ENCODE data around the gene RNF213.

RNF213 gene

DNA sequence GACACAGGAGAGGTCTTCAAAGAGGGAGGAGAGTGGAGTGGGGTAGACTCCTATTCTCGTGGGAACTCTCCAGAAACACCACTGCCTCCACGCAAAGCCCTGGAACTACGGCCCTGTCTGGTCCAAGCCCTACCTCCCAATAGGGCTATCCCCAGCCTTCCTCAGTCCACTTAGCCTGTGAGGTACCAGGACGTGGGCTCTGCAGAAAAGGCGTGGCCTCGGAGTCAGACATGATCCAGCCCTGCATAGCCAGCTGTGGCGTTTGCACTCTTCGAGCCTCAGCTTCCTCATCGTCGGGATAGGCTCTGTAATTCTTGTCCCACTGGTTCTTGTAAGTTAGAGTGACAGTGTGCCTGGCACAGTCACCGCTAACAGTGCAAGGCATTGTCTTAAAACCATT, 168.1 kb downstream of the RNF213 start:
- DNase-seq = no peak
- H3K27me3 Mint-ChIP-seq = peaks cover 3% of the 10 kb centered on the region
- no peaks in the 10 kb centered on the region for H3K9me3 Mint-ChIP-seq
- no peaks in the 10 kb centered on the region for H3K36me3 Mint-ChIP-seq (ENCODE audit: low read depth)
- H3K4me3 Mint-ChIP-seq = no peak overlapping the region
- H3K27ac Mint-ChIP-seq = no peak overlapping the region
- H3K4me1 Mint-ChIP-seq = peaks cover 14% of the 10 kb centered on the region
- ATAC-seq = no peak

DNA sequence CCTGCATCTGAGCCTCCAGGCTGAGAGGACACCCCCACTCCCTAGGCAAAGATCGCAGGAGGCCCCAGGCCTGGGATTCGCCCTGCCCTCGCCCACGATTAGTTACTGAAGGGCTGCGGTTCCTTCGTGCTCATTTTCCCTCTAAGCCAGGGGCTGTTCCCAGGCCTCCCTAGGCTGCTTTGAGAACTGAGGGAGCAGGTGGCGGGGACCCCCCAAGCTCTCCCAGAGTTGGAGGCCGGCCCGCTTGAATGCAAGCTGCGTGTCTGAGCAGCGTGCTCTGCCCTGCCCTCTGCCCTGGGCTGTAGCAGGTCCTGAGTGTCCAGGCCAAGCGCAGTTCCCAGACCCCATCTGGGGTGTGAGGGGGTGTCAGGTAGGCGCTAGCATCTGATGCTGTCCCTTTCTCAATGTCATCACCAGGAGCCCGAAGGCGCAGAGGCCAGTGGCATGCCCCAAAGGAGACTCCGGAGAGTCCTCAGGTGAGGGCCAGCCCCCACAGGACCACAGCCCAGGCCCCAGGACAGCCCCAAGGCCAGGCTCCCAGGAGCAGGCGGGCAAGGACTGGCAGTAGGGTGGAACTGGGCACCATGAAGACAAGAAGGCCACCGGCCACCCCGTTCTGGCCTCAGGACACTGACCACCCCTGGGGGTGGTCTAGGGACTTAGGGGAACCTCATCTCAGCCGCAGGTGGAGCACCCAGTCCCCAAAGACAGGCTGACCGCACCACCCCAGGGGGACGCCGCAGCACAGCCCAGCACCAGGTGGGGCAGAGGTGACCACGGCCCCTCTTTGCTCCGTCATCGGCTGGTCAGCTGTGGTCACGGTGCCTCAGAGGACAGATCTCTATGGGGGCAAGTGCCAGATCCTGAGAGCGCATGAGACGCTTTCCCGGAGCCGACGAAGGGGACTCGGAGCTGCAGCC, 169.0 kb downstream of the RNF213 start:
- Mint-ChIP-seq H3K9me3 (no peaks in the 10 kb centered on the region), H3K36me3 (ENCODE audit: low read depth) (no peaks in the 10 kb centered on the region), H3K27ac (no peak overlapping the region), H3K4me1 (peaks cover 10% of the 10 kb centered on the region), H3K4me3 (no peak overlapping the region), H3K27me3 (peaks cover 3% of the 10 kb centered on the region)
- DNase-seq (no peak), ATAC-seq (no peak)

DNA sequence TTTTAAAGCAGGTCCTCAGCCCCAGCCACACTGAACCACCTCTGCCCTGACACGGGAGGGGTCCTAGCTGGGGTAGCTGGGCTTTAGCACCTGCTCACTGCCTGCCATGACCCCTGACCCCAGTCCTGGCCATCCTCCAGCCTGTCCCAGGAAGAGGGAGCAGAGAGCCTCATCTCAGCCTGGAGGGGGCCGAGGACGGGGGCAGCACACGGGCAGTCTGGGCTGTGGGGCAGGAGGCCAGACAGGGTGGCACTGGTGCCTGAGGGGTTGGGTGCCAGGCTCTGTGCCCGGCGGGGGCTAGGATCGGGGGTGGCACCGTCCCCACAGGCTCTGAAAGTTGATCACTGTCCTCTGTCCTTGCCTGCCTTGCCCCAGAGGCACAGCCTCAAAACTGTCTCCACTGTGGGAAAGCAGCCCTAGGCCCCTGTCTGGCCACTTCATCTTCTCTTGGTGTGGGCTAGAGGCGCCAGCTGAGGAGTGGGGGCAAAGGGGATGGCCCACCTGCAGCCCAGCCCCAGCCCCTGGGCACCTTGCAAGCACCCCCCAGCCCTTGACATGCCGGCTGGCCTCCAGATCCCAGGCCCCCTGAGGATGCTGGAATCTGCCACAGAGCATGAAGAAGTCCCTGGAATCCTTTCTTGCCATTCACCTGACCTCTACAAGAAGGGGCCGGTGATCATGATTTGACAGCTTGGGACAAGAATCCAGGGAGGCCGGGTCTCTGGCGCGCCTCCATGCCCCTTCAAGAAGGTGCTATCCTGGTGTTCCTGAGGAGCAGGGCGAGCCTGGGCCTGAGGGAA, 170.0 kb downstream of the RNF213 start:
- Mint-ChIP-seq H3K27me3 (peaks cover 3% of the 10 kb centered on the region), H3K4me3 (no peak overlapping the region), H3K4me1 (peaks cover 10% of the 10 kb centered on the region), H3K27ac (no peak overlapping the region), H3K9me3 (no peaks in the 10 kb centered on the region), H3K36me3 (ENCODE audit: low read depth) (no peaks in the 10 kb centered on the region)
- DNase-seq (no peak), ATAC-seq (no peak)

DNA sequence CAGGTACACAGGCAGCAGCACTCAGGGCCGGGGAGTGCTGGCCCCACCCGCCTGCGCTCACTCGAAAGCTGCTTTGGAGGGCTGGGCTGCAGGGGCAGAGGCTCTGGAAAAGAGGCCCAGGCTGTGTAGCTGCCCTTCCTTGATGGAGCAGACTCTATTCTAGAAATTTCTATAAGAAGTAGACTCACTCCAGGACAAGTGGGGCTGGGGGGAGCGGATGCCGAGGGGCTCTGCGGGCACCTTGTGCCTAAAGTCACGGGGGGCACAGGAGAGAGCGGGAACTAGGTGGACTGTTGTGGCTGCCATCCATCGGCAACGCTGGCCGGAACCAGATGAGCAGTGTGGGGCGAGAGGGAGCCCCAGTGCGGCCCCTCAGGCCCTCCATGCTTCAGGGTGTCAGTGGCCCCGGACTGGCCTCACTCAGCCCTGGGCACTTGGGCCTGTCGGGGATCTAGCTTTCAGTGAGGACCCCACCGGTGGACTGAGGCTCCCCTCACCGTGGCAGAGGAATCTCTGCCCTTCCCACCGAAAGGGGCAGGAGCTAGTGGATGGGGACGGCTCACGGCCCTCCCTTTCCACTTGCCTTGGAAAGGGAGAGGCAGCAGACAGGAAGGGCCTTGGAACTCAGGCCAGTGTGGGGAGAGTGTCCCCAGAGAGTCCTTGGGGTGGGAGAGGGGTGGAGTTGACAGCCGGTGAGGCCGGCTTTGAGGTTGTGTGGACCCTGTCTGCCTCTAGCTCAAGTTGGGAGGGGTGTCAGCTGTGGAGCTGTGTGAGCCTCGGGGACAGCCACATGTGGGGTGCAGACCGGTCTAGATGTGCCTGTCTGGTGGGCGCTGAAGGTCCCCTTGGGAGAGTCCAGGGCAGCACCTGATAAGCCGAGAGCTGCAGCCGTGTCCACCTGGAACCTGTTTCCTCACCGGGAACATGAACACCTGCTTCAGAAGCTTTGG, 170.9 kb downstream of the RNF213 start:
- H3K4me1 Mint-ChIP-seq = peaks cover 4% of the 10 kb centered on the region
- H3K4me3 Mint-ChIP-seq = no peak overlapping the region
- H3K27ac Mint-ChIP-seq = no peak overlapping the region
- ATAC-seq (no peak), DNase-seq (no peak)
- no peaks in the 10 kb centered on the region for H3K36me3 Mint-ChIP-seq (ENCODE audit: low read depth)
- no peaks in the 10 kb centered on the region for H3K27me3 Mint-ChIP-seq
- no peaks in the 10 kb centered on the region for H3K9me3 Mint-ChIP-seq

DNA sequence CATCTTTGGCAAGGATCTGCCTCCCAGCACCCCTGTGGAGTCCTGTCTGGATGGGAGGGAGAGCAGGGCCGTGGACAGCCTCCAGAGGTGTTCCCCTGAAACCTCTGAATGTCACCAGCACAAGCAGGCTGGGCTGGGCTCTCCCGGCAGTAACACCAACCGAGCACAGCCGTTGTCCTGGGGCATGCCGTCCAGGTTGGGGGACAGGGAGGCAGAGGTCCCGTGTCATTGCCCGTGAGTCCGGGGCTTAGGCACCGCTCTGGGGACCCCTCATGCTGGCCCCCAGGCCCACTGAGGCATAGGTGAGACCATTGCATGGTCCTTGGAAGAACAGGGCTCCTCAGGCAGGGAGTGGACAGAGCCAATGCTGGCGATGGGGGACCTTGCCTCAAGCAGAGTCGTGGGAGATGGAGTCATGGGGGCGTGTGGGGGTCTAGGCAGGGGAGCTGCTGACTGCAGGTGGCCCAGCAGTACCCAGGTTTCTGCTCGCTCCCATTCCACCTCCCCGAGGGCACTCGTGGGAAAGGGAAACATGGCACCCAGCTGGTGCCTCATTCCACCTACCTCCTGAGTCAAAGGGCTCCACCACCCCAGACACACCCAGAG, 171.8 kb downstream of the RNF213 start:
- Mint-ChIP-seq H3K27ac (no peak overlapping the region), H3K27me3 (no peaks in the 10 kb centered on the region), H3K9me3 (no peaks in the 10 kb centered on the region), H3K4me3 (no peak overlapping the region), H3K4me1 (no peaks in the 10 kb centered on the region), H3K36me3 (ENCODE audit: low read depth) (no peaks in the 10 kb centered on the region)
- no peak for DNase-seq
- no peak for ATAC-seq

DNA sequence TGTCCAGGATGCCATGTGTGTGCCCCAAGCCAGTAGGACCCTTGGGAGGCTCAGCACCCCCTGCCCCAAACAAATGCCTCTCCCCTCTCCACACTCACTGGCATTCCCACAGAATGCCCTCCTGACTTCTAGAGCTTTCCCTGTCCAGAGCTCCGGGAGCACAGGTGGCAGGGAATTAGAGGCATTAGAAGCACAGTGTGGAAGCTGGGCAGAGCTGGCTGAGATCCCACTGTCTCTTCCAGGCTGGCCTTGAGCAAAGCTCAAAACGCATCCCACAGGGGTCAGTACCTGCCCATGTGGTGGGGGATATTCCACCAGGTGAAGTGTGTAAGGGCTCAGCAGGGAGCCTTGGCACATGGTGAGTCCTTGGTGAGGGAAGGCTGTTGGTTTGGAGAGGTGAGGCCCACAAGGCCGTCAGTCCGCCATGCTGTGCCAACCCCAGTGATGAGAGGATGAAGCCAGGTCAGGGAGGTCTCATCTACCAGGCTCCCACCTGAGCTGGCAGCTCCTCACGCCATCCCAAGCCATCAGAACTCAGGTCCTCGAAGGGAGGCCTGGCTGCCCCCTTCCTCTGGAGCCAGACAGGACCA, 172.4 kb downstream of the RNF213 start:
- no peak for ATAC-seq
- Mint-ChIP-seq H3K9me3 (no peaks in the 10 kb centered on the region), H3K4me3 (no peak overlapping the region), H3K27ac (no peak overlapping the region), H3K36me3 (ENCODE audit: low read depth) (no peaks in the 10 kb centered on the region), H3K4me1 (no peaks in the 10 kb centered on the region), H3K27me3 (no peaks in the 10 kb centered on the region)
- no peak for DNase-seq

DNA sequence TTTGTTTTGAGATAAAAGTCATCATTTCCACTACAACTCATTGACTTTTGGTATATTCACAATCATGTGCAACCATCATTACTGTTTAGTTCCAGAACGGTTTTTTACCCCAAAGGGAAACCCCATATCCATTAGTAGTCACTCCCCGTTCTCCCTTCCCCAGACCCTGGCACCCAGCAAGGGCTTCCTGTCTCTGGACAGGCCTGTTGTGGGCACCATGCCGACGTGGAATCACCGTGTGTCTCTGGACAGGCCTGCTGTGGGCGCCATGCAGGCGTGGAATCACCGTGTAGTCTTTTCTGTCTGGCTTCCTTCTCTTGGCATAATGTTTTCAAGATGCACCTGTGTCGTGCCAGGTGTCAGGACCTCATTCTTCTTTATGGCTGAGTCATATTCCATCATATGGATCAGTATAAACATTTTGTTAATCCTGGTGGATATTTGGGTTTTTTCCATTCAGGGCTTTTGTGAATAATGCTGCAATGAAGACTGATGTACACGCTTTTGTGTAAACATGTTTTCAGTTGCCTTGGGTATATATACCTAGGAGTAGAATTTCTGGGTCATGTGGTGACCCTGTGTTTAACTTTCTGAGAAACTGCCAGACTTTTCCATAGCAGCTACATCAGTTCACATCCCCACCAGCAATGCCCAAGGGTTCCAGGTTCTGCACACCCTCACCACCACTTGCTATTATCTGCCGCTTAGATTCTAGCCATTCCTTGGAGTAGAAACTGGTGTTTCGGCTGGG, 173.4 kb downstream of the RNF213 start:
- H3K36me3 Mint-ChIP-seq (ENCODE audit: low read depth) = no peaks in the 10 kb centered on the region
- H3K4me3 Mint-ChIP-seq = no peak overlapping the region
- ATAC-seq (no peak), DNase-seq (no peak)
- no peak overlapping the region for H3K27ac Mint-ChIP-seq
- no peaks in the 10 kb centered on the region for H3K27me3 Mint-ChIP-seq
- no peaks in the 10 kb centered on the region for H3K9me3 Mint-ChIP-seq
- no peaks in the 10 kb centered on the region for H3K4me1 Mint-ChIP-seq

DNA sequence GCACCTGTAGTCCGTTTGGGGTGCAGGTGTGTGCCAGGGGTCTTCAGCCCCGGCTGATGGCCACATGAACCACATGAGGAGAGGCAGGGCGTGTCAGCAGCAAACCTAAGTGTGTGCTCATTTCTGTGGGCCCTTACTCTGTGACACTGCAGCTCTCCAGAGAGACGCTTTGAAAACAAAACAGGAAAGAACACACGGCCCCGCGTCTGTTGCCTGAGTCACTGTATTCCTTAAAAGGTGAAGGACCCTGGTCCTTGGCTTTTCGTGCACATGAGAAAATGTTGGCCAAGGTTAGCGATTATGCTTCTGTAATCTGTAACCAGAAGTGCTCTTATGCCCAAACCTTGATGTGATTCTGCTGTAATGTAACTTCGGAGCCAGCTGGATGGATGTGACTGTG, 176.9 kb downstream of the RNF213 start:
- no peaks in the 10 kb centered on the region for H3K36me3 Mint-ChIP-seq (ENCODE audit: low read depth)
- no peak for ATAC-seq
- no peaks in the 10 kb centered on the region for H3K4me1 Mint-ChIP-seq
- H3K27ac Mint-ChIP-seq = no peak overlapping the region
- DNase-seq = no peak
- no peaks in the 10 kb centered on the region for H3K9me3 Mint-ChIP-seq
- no peaks in the 10 kb centered on the region for H3K27me3 Mint-ChIP-seq
- H3K4me3 Mint-ChIP-seq = no peak overlapping the region

DNA sequence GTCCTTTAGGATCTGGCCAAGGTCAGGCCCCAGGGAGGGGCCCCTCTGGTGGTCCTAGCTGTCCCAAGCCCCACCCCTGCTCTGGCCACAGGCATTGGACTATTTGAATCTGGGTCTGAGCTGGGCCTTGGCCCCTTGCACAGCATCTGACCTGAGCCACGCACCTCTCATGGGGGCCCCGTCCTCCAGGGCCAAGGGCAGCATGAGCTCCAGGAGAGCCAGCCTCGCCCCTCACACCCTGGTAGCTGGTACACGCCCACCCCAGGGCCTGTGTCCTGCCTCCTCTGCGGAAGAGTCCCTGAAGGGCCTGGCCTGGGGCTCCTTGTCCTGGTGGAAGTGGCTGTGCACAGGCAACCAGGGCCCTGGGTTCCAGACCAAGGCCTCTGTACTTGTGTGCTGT, 178.2 kb downstream of the RNF213 start:
- no peak for DNase-seq
- H3K9me3 Mint-ChIP-seq = no peaks in the 10 kb centered on the region
- H3K4me3 Mint-ChIP-seq = no peak overlapping the region
- ATAC-seq = no peak
- H3K36me3 Mint-ChIP-seq (ENCODE audit: low read depth) = no peaks in the 10 kb centered on the region
- no peak overlapping the region for H3K27ac Mint-ChIP-seq
- H3K27me3 Mint-ChIP-seq = no peaks in the 10 kb centered on the region
- H3K4me1 Mint-ChIP-seq = no peaks in the 10 kb centered on the region

DNA sequence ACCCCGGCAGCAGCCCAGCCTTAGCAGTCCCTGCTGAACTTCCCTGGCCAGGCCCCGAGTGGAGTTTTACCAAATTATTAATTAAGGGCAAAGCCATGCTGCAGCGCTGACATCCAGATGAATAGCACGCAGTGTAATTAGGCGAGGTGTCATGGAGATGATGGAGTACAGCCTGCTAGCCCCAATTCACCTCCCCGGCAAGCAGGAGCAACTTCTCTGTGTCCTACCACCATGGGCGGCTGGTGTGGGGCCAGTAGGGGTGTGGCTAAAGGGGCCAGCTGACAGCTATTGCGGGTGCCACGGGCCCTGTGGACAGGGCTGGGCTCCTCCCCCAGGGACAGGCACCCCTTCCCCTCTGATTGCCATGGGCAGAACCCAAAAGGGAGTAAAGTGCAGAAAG, 178.8 kb downstream of the RNF213 start:
- Mint-ChIP-seq H3K4me3 (no peak overlapping the region), H3K27ac (no peak overlapping the region), H3K27me3 (no peaks in the 10 kb centered on the region), H3K9me3 (no peaks in the 10 kb centered on the region), H3K4me1 (no peaks in the 10 kb centered on the region), H3K36me3 (ENCODE audit: low read depth) (no peaks in the 10 kb centered on the region)
- ATAC-seq (no peak), DNase-seq (no peak)

DNA sequence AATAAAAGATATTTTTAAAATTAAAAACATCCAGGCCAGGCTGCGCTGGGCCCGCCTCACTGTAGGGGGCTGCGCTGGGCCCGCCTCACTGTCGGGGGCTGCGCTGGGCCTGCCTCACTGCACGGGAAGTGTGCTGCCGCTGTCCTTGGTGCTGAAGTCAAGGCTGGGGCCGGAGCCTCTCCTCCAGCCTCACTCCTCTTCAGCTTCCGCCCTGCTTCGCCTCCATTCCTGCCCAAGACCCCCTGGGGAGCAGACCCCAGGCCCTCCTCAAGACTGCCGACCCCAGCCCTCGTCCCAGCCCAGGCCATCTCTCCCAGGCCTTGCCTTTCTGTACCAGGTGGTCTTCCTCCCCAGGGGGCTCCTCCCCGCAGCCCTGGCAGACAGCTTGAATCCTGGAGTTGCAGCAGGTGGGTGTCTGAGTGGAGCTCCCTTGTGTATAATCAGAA, 180.5 kb downstream of the RNF213 start:
- DNase-seq = peak; percentile 68
- no peak overlapping the region for H3K4me3 Mint-ChIP-seq

DNA sequence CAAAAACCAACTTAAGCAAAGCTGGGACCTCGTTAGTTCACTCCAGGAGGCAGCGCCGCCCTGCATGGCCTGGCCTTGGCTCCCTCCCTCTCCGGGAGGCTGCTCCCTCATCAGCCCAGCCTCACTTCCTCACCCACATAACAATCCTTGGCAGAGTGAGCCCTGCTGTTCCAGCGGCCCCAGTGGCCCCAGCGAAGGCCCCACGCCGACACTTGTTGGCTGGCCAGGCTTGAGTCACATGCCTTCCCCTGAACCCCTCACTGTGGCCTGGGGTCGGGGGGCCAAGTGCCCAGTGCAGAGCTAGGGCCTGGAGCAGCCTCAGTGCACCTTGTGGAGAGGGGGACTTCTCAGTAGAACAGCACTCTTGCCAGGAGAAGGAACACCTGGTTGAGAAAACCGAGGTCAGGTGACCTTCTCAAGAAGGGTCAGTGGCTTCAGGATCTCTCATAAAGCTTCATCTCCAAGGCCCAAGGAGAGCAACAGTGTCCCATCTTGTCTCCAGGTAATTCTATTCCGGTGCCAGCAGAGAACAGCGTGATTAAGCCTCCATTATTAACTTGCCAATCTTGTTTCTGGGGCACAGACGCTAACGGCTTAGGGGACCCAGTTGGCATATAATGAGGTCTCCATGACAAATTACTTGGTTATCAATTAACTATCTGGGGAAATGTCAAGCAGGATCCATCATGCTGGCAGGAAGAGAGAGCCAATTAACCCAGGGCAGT, 181.1 kb downstream of the RNF213 start:
- no peaks in the 10 kb centered on the region for H3K36me3 Mint-ChIP-seq (ENCODE audit: low read depth)
- H3K9me3 Mint-ChIP-seq = no peaks in the 10 kb centered on the region
- no peaks in the 10 kb centered on the region for H3K27me3 Mint-ChIP-seq
- ATAC-seq = no peak
- no peak overlapping the region for H3K4me3 Mint-ChIP-seq
- DNase-seq = no peak
- no peaks in the 10 kb centered on the region for H3K4me1 Mint-ChIP-seq
- H3K27ac Mint-ChIP-seq = no peak overlapping the region

More for the DNA sequence above, 180.5 kb downstream of the RNF213 start:
- H3K27me3 Mint-ChIP-seq = no peaks in the 10 kb centered on the region
- H3K27ac Mint-ChIP-seq = no peak overlapping the region
- H3K4me1 Mint-ChIP-seq = no peaks in the 10 kb centered on the region
- H3K9me3 Mint-ChIP-seq = no peaks in the 10 kb centered on the region
- ATAC-seq = no peak
- H3K36me3 Mint-ChIP-seq (ENCODE audit: low read depth) = no peaks in the 10 kb centered on the region

DNA sequence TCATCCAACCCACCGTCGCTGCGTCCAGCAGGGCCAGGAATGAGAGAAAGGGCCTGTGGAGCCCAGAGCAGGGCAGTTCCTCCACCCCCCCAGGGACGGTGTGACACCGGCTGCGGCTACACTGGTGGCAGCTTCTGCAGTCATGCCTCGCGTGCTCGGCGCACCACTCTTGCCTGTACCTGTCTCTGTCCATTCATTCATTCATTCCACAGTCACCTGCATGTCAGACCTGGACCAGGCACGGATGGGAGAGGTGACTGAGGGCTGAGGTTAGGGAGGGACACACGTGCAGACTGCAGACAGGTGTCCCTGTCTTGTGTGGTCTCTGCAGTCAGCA, 181.6 kb downstream of the RNF213 start:
- Mint-ChIP-seq H3K27me3 (no peaks in the 10 kb centered on the region), H3K27ac (no peak overlapping the region), H3K4me1 (no peaks in the 10 kb centered on the region), H3K36me3 (ENCODE audit: low read depth) (no peaks in the 10 kb centered on the region), H3K9me3 (no peaks in the 10 kb centered on the region), H3K4me3 (no peak overlapping the region)
- no peak for ATAC-seq
- no peak for DNase-seq
